Measurements from ENCODE around the gene DPYSL5.

Gene DPYSL5

DNA sequence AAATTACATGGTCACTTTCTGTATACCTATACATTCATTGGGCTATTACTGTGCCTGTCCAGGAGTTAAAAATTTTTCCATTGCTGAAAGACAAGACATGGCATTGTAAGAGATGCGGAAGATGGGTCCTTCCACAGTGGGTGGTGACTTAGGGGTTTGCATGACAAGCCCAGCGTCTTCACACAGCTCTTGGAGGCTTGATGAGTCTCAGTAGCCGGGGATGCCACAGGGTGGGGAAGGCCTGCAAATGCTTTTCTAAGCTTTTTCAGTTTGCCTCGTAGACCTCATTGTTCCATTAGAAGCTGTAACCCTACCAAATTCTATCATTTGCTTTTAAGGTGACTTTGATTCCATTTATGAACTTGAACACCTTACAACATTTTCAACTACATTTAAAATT is 104.4 kb downstream of the DPYSL5 start:
- TF ChIP-seq FOXK2 (IDR thresholded peaks at IDR 0.05) (no peak), TARDBP (IDR thresholded peaks at IDR 0.05) (no peak), FOXM1 (IDR thresholded peaks at IDR 0.05; ENCODE audit: borderline replicate concordance) (no peak), ARNT (IDR thresholded peaks at IDR 0.05) (no peak), ELF4 (IDR thresholded peaks at IDR 0.05) (no peak), SP1 (IDR thresholded peaks at IDR 0.05) (no peak), BHLHE40 (IDR thresholded peaks at IDR 0.05; ENCODE audit: borderline replicate concordance) (no peak), LEF1 (IDR thresholded peaks at IDR 0.05; ENCODE audit: borderline replicate concordance) (no peak), ZNF384 (IDR thresholded peaks at IDR 0.05) (no peak), SUZ12 (IDR thresholded peaks at IDR 0.05) (no peak), L3MBTL2 (conservative IDR thresholded peaks at IDR 0.05) (no peak)
- POLR2A ChIA-PET: no interaction called here
- CTCF ChIA-PET: interaction anchor here (0.7 kb wide), 1 partner anchor 9 kb away, joined by 3 read pairs; no protein-coding TSS in a partner anchor
- no peak for DNase-seq (ENCODE audit: extremely low spot score)

DNA sequence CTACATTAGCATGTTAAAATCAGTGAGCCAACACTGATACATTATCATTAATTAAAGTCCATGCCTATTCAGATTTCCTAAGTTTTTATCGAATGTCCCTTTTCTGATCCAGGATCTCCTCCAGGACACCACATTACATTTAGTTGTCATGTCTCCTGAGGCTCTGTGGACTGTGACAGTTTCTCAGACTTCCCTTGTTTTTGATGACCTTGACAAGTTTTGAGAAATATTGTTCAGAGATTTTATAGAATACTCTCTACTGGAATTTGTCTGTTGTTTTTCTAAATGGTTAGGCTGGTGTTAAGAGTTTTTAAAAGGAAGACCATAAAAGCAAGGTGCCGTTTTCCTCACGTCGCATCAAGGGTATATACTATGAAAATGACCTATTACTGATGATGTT is 106.2 kb downstream of the DPYSL5 start:
- POLR2A ChIA-PET: no interaction called here
- CTCF ChIA-PET: no interaction called here
- DNase-seq (ENCODE audit: extremely low spot score): no peak
- TF ChIP-seq L3MBTL2 (conservative IDR thresholded peaks at IDR 0.05) (no peak), CTBP1 (IDR thresholded peaks at IDR 0.05; ENCODE audit: borderline replicate concordance) (no peak), LEF1 (IDR thresholded peaks at IDR 0.05; ENCODE audit: borderline replicate concordance) (no peak), HDGF (IDR thresholded peaks at IDR 0.05; ENCODE audit: borderline replicate concordance) (no peak), ELF4 (IDR thresholded peaks at IDR 0.05) (no peak)

- POLR2A ChIA-PET: no interaction called here
- TF ChIP-seq L3MBTL2 (conservative IDR thresholded peaks at IDR 0.05) (no peak), SP1 (IDR thresholded peaks at IDR 0.05) (no peak)
- no peak for DNase-seq (ENCODE audit: extremely low spot score)
- CTCF ChIA-PET: interaction anchor here (1.6 kb wide), 1 partner anchor 60 kb away, joined by 12 read pairs; no protein-coding TSS in a partner anchor
These were observed 109.1 kb downstream of the DPYSL5 start for GRCh38 chr2:26957041-26957440.

DNA sequence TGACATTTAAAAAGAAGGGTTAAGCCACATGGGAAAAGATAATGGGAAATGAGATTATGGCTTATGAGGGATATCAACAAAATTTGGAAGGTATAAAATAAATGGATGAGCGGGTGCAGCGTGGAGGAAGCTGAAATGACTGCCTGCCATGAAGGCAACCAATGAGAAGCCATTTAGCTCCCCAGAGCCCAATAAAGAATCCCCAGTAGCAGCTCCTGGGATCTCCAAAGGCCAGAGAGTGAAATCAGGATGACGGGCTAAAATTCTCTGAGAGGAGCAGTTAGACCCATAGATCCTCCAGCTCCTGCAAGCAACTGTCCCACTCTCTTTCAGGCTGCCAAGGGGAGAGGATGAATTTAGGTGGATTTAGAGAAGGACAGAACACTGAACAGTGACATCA is 109.6 kb downstream of the DPYSL5 start:
- POLR2A ChIA-PET: interaction anchor here (1.0 kb wide), 1 partner anchor 130 kb away, joined by 3 read pairs; no protein-coding TSS in a partner anchor
- CTCF ChIA-PET: interaction anchor here (1.0 to 1.6 kb wide), 3 partner anchors 35 to 129 kb away, joined by 3 to 12 read pairs (median 3); no protein-coding TSS in a partner anchor
- DNase-seq (ENCODE audit: extremely low spot score): no peak
- no peak for TF ChIP-seq NFRKB (IDR thresholded peaks at IDR 0.05)
- TF ChIP-seq FOXA1 (IDR thresholded peaks at IDR 0.05): no peak
- TF ChIP-seq FOXM1 (IDR thresholded peaks at IDR 0.05; ENCODE audit: borderline replicate concordance): no peak

GRCh38 chr2:26959331-26959730 is 111.4 kb downstream of the DPYSL5 start:
- CTCF ChIA-PET: interaction anchor here (0.5 to 8.2 kb wide), 4 partner anchors 9 to 435 kb away, joined by 3 to 153 read pairs (median 5); no protein-coding TSS in a partner anchor
- no peak for DNase-seq (ENCODE audit: extremely low spot score)
- POLR2A ChIA-PET: interaction anchor here (0.7 kb wide), 1 partner anchor 321 kb away, joined by 5 read pairs; no protein-coding TSS in a partner anchor
- TF ChIP-seq LEF1 (IDR thresholded peaks at IDR 0.05; ENCODE audit: borderline replicate concordance) (no peak), SP1 (IDR thresholded peaks at IDR 0.05) (no peak), ELF4 (IDR thresholded peaks at IDR 0.05) (no peak), CTBP1 (IDR thresholded peaks at IDR 0.05; ENCODE audit: borderline replicate concordance) (no peak), BHLHE40 (IDR thresholded peaks at IDR 0.05; ENCODE audit: borderline replicate concordance) (no peak), ZNF384 (IDR thresholded peaks at IDR 0.05) (no peak)

DNA sequence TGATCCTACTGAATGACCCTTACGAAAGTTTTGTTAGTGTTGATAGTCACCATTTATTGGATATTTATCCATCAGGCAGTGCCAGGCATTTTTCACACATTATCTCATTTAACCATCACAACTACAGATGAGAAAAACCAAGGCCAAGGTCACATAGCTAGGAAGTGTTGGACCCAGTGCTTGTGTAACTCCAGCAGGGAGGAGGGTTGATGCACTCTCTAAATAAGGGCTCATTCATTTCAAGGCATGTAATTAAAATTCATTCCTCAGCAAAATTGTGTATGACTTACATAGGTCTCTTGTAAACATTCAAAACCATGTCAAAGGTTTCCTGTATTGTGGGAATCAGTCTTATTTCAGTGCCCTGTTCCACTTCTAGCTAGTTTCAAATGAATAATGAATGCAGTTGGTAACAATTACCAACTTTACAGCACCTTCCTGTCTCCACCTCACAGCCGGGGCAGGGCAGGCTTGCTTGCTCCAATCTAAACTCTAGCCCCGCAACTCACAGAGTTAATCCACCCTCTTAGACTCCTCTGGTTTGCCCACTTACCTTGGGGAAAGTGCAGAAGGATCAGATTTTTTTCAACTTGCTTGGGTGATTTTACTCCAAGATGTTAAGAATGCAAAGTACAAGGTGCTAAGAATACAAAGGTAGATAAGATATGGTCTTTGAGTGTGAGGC is 116.7 kb downstream of the DPYSL5 start:
- no peak for TF ChIP-seq FOXM1 (IDR thresholded peaks at IDR 0.05; ENCODE audit: borderline replicate concordance)
- TF ChIP-seq TARDBP (IDR thresholded peaks at IDR 0.05): no peak
- TF ChIP-seq LEF1 (IDR thresholded peaks at IDR 0.05; ENCODE audit: borderline replicate concordance): no peak
- TF ChIP-seq SP1 (IDR thresholded peaks at IDR 0.05): no peak
- no peak for TF ChIP-seq BHLHE40 (IDR thresholded peaks at IDR 0.05; ENCODE audit: borderline replicate concordance)
- TF ChIP-seq ARNT (IDR thresholded peaks at IDR 0.05): no peak
- no peak for TF ChIP-seq SUZ12 (IDR thresholded peaks at IDR 0.05)
- TF ChIP-seq CTBP1 (IDR thresholded peaks at IDR 0.05; ENCODE audit: borderline replicate concordance): no peak
- TF ChIP-seq NFRKB (IDR thresholded peaks at IDR 0.05): no peak
- TF ChIP-seq FOXA1 (IDR thresholded peaks at IDR 0.05): no peak
- no peak for TF ChIP-seq FOXK2 (IDR thresholded peaks at IDR 0.05)
- POLR2A ChIA-PET: no interaction called here
- no peak for DNase-seq (ENCODE audit: extremely low spot score)
- CTCF ChIA-PET: interaction anchor here (8.2 kb wide), 1 partner anchor 53 kb away, joined by 153 read pairs; no protein-coding TSS in a partner anchor

DNA sequence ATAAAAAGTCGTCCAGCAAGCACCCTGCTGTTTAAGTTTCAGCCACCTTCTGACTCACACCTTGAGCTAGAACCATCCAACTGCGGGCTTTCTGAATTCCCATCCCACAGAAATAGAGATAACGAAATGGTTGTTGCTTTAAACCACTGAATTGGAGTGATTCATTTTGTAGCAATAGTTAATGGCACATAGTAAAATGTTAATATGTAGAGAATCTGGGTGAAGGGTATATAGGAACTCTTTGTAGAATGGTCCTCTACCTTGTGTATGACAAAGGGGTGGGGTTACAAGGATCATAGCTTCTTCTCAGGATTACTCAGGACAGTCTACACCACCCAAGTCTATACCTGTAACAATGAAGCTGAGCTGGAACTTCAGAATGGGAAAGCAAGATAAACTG is 120.1 kb downstream of the DPYSL5 start:
- POLR2A ChIA-PET: interaction anchor here (0.5 to 1.0 kb wide), 2 partner anchors 27 to 52 kb away, joined by 3 to 4 read pairs; no protein-coding TSS in a partner anchor
- DNase-seq (ENCODE audit: extremely low spot score): no peak
- no peak for TF ChIP-seq SUZ12 (IDR thresholded peaks at IDR 0.05)
- TF ChIP-seq FOXA1 (IDR thresholded peaks at IDR 0.05): no peak
- no peak for TF ChIP-seq HDGF (IDR thresholded peaks at IDR 0.05; ENCODE audit: borderline replicate concordance)
- TF ChIP-seq CTBP1 (IDR thresholded peaks at IDR 0.05; ENCODE audit: borderline replicate concordance): no peak
- TF ChIP-seq NFRKB (IDR thresholded peaks at IDR 0.05): no peak
- TF ChIP-seq FOXM1 (IDR thresholded peaks at IDR 0.05; ENCODE audit: borderline replicate concordance): no peak
- TF ChIP-seq LEF1 (IDR thresholded peaks at IDR 0.05; ENCODE audit: borderline replicate concordance): no peak
- TF ChIP-seq ELF4 (IDR thresholded peaks at IDR 0.05): no peak
- no peak for TF ChIP-seq SP1 (IDR thresholded peaks at IDR 0.05)
- TF ChIP-seq ZNF384 (IDR thresholded peaks at IDR 0.05): no peak
- TF ChIP-seq BHLHE40 (IDR thresholded peaks at IDR 0.05; ENCODE audit: borderline replicate concordance): no peak
- TF ChIP-seq TARDBP (IDR thresholded peaks at IDR 0.05): no peak
- no peak for TF ChIP-seq ARNT (IDR thresholded peaks at IDR 0.05)
- TF ChIP-seq FOXK2 (IDR thresholded peaks at IDR 0.05): no peak
- TF ChIP-seq, protein P1, sequence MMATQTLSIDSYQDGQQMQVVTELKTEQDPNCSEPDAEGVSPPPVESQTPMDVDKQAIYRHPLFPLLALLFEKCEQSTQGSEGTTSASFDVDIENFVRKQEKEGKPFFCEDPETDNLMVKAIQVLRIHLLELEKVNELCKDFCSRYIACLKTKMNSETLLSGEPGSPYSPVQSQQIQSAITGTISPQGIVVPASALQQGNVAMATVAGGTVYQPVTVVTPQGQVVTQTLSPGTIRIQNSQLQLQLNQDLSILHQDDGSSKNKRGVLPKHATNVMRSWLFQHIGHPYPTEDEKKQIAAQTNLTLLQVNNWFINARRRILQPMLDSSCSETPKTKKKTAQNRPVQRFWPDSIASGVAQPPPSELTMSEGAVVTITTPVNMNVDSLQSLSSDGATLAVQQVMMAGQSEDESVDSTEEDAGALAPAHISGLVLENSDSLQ (IDR thresholded peaks at IDR 0.05): no peak
- TF ChIP-seq L3MBTL2 (conservative IDR thresholded peaks at IDR 0.05): no peak

More for the DNA sequence above, 120.1 kb downstream of the DPYSL5 start:
- CTCF ChIA-PET: interaction anchor here (1.0 to 2.3 kb wide), 2 partner anchors 8 to 49 kb away, joined by 3 to 13 read pairs; no protein-coding TSS in a partner anchor

Data from HEK293T (cell line).